ENCODE results near the gene VPS33A. TPM values are rescaled to one million over a fixed set of nuclear protein-coding genes. Genes with fewer than 3 reads are reported as not detected.

Gene VPS33A
- total and polyA plus RNA-seq, 2 of the 8 experiments (the other 6 are each of a cell fraction or from before 2014, with no cell fraction given): 16.4 to 41.8 TPM

- peak within 1 kb of the TSS; percentile 48 to 72 for H3K4me2 ChIP-seq (ENCODE audit: insufficient read depth in 1 of 2, low read depth in 2 of 2, low read length in 2 of 2)
- peaks cover 0 to 6% (median 2%) of the 10 kb centered on the region in 4 experiments; a peak in 5 of 7 replicates for H3K27me3 ChIP-seq (replicated peaks in 1 of 4; ENCODE audit: control insufficient read depth in 3 of 4, extremely low read depth in 1 of 4, insufficient read depth in 3 of 4, low read length in 3 of 4)
- H3K4ac ChIP-seq (replicated peaks; ENCODE audit: insufficient read length, low read depth, low read length): no peak within 1 kb of the TSS
- DNase-seq (ENCODE audit: low read depth in 1 of 2, low spot score in 2 of 2) (peak in 1 of 2 experiments; percentile 86), FAIRE-seq (no peak)
- H3K23me2 ChIP-seq (ENCODE audit: low read depth, low read length): peaks cover 4% of the 10 kb centered on the region; the same call in 1 of the 2 replicates
- H2AFZ ChIP-seq (ENCODE audit: low read length): no peak within 1 kb of the TSS
- H3K79me2 ChIP-seq (ENCODE audit: control insufficient read depth in 1 of 2, insufficient read depth in 2 of 2, low read length in 2 of 2): no peaks in the 10 kb centered on the region
- ChIA-PET CTCF (ENCODE audit: partially characterized antibody) (interaction anchor here (0.6 to 2.2 kb wide), 8 partner anchors 7 to 176 kb away, joined by 3 to 10 read pairs (median 3); no protein-coding TSS in a partner anchor), POLR2A (ENCODE audit: partially characterized antibody) (interaction anchor here (1.1 kb wide), 1 partner anchor 109 kb away, joined by 3 read pairs; no protein-coding TSS in a partner anchor)
- H3K9ac ChIP-seq (replicated peaks in 1 of 4; ENCODE audit: extremely low read depth in 1 of 4, low read depth in 3 of 4, low read length in 3 of 4): no peak within 1 kb of the TSS
- no peak within 1 kb of the TSS for H3K23ac ChIP-seq (ENCODE audit: insufficient read length)
- no peak within 1 kb of the TSS for H2BK5ac ChIP-seq (ENCODE audit: low read depth, low read length)
- H3K56ac ChIP-seq (replicated peaks; ENCODE audit: insufficient read length, low read depth, low read length): no peak within 1 kb of the TSS
- no peak within 1 kb of the TSS for H4K91ac ChIP-seq (replicated peaks; ENCODE audit: insufficient read length, low read length)
- H3K14ac ChIP-seq (ENCODE audit: insufficient read length): no peak within 1 kb of the TSS
- no peaks in the 10 kb centered on the region for H3K36me3 ChIP-seq (ENCODE audit: control insufficient read depth in 2 of 4, insufficient read depth in 4 of 4, low read length in 3 of 4)
- no peaks in the 10 kb centered on the region for H4K20me1 ChIP-seq (replicated peaks in 1 of 2; ENCODE audit: control insufficient read depth in 1 of 2, insufficient read depth in 2 of 2, low read length in 2 of 2)
- no peaks in the 10 kb centered on the region for H3K79me1 ChIP-seq (ENCODE audit: low read depth, low read length)
- no peak within 1 kb of the TSS for H2BK15ac ChIP-seq (ENCODE audit: low read length)
- WGBS, 2 experiments (ENCODE audit: extremely low coverage in 1 of 2, insufficient coverage in 1 of 2, insufficient read length in 1 of 2, insufficient replicate concordance in 2 of 2, low coverage in 1 of 2, low lambda C conversion rate in 2 of 2, missing lambda C conversion rate in 1 of 2): 6% methylated on average over 24 of the region's 63 CpGs; no CpG with 5 or more reads in 1 of the 2 experiments
- H3K9me3 ChIP-seq (ENCODE audit: insufficient read depth in 2 of 2, low read depth in 1 of 2, low read length in 1 of 2): no peaks in the 10 kb centered on the region
- H3K18ac ChIP-seq (ENCODE audit: extremely low read depth, low read length): no peak within 1 kb of the TSS; the same call in 1 of the 2 replicates
- H3K27ac ChIP-seq (ENCODE audit: low read depth, low read length): no peak within 1 kb of the TSS
- H3K4me1 ChIP-seq (replicated peaks in 1 of 4; ENCODE audit: control insufficient read depth in 3 of 4, insufficient read depth in 4 of 4, low read length in 3 of 4): peaks cover 0 to 4% (median 2%) of the 10 kb centered on the region in 4 experiments; a peak in 3 of 7 replicates
- no peak within 1 kb of the TSS for H2BK120ac ChIP-seq (replicated peaks; ENCODE audit: low read depth, low read length)
- peak within 1 kb of the TSS; percentile 28 to 67 (median 40) for H3K4me3 ChIP-seq (ENCODE audit: extremely low read depth in 1 of 4, insufficient read depth in 2 of 4, low read depth in 3 of 4, low read length in 4 of 4)
- no peak within 1 kb of the TSS for H4K5ac ChIP-seq (ENCODE audit: insufficient read length, low read depth, low read length)
- no peak within 1 kb of the TSS for H2BK20ac ChIP-seq (ENCODE audit: low read length)
- H4K8ac ChIP-seq (ENCODE audit: extremely low read depth, insufficient read depth, low read length): peak within 1 kb of the TSS; percentile 0; the same call in 1 of the 2 replicates
- no peak within 1 kb of the TSS for H2AK5ac ChIP-seq (ENCODE audit: low read depth, low read length)
- H2BK12ac ChIP-seq (ENCODE audit: low read depth, low read length): no peak within 1 kb of the TSS
- TF ChIP-seq YY1 (IDR thresholded peaks at IDR 0.05; ENCODE audit: low read depth, low read length) (0 out of 2 replicates have a peak, but pooled peaks have one; percentile 29), FOSL1 (IDR thresholded peaks at IDR 0.05; ENCODE audit: insufficient read depth, low read depth, low read length) (no peak), SIN3A (conservative IDR thresholded peaks at IDR 0.05 in 1 of 2, IDR thresholded peaks at IDR 0.05 in 1 of 2; ENCODE audit: low read depth in 1 of 2, low read length in 2 of 2) (peak; percentile 85 to 95; a peak in 3 of 4 replicates), GABPA (IDR thresholded peaks at IDR 0.05; ENCODE audit: borderline replicate concordance, insufficient read depth, low read length) (peak; percentile 68; the same call in 1 of the 2 replicates), MAX (IDR thresholded peaks at IDR 0.05) (peak; percentile 29; the same call in 1 of the 2 replicates), HDAC2 (IDR thresholded peaks at IDR 0.05; ENCODE audit: borderline replicate concordance in 1 of 2, low read depth in 2 of 2, low read length in 2 of 2) (0 out of 4 replicates have a peak, but pooled peaks of 1 of the 2 experiments have one; percentile 65), ATF2 (IDR thresholded peaks at IDR 0.05; ENCODE audit: low read length) (no peak), TCF12 (IDR thresholded peaks at IDR 0.05; ENCODE audit: low read depth, low read length) (0 out of 2 replicates have a peak, but pooled peaks have one; percentile 11)
Measured at GRCh38 chr12:122182887-122183587, 83.3 kb downstream of the VPS33A start, which contains the start of gene LRRC43. TSS of gene LRRC43 (plus strand) at chr12:122183123. CDS start at chr12:122183145, 22 bp downstream.
